IPS-11a (cell line): ENCODE measurements around the gene TBL2.
A peak's percentile ranks its signal among the peaks of the same experiment; 100 is the strongest.
"Not testable (repeated sequence)": the region's sequence is repeated elsewhere in the genome, so short reads cannot be mapped to it uniquely, and the experiment has no call there.

Source experiments
- H3K4me3 ChIP-seq: one replicate; pipeline ENCODE4 v1.5.1; 2013; ENCODE audit warnings: low read depth, low read length, control low read depth

Gene TBL2

GRCh38 chr7:73537051-73537450 lies 41.3 kb downstream of the TBL2 start:
- no peak overlapping the region for H3K4me3 ChIP-seq

DNA sequence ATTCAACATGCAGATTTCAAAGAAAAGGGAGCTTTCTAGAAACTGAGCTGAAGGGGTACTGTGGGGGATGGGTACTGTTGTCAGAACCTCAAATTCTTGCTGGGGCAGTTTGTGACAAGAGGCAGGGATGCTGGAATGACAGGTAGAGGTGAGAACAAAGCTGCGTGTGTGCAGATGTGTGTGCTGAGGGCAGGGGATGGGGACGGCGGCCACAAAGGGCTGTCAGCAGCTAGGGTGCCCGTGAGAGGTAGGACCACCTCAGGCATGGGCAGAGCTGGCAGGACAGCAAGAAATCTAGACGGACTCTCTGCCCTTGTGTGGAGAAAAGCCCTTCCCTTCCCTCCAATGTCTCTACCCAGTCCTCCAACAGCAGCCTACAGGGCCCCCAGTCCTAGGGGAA lies 41.9 kb downstream of the TBL2 start:
- no peak overlapping the region for H3K4me3 ChIP-seq

DNA sequence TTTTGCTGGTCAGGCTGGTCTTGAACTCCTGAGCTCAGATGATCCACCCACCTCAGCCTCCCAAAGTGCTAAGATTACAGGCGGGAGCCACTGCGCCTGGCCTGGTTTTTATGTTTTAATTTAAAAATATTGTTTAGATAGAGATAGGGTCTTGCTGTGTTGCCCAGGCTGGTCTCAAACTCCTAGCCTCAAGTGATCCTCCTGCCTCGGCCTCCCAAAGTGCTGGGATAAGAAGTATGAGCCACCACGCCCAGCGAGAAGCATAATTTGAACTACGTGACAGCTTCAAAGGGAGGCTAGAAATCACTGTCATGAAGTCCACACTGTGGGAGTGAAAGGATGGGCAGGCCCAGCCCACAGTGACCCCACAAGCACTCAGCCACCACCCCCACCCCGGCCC lies 42.5 kb downstream of the TBL2 start:
- not testable (repeated sequence) for H3K4me3 ChIP-seq

GRCh38 chr7:73533742-73534141 lies 44.6 kb downstream of the TBL2 start:
- H3K4me3 ChIP-seq = no peak overlapping the region

- no peak overlapping the region for H3K4me3 ChIP-seq
These were observed 46.2 kb downstream of the TBL2 start for GRCh38 chr7:73532224-73532623.

GRCh38 chr7:73530800-73531199 lies 47.6 kb downstream of the TBL2 start:
- no peak overlapping the region for H3K4me3 ChIP-seq

DNA sequence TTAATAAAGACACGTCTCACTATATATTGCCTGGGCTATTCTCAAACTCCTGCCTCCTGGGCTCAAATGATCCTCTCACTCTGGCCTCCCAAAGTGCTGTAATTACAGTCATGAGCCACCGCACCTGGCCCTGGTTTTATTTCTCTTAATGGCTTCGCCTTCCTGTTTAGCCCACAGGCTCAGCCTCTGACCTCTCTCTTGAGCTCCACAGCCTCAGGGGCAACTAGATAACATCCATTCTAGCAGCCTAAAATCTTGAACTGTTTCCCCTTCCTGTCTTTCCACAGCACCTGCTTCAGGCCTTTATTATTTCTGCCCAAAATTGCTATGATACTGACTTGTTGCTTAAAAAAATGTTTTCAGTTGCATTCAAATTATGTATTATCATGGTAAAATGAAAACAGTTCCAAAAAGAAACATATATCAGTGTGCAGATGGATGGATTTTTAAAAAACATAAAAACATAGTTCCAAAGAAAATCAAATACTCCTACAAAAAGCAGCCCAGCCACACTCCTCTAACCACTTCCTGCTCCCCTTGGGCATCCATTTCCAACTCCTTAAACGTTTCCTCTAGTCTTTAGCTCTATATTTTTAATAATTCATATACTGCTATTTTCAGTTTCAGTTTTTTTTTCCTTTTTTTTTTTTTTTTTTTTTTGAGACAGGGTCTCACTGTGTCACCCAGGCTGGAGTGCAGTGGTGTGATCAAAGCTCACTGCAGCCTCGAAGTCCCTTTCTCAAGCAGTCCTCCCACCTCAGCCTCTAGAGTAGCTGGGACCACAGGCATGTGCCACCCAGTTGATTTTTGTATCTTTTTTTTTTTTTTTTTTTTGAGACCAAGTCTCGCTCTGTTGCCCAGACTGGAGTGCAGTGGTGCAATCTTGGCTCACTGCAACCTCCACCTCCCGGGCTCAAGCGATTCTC lies 51.2 kb downstream of the TBL2 start:
- no peak overlapping the region for H3K4me3 ChIP-seq

DNA sequence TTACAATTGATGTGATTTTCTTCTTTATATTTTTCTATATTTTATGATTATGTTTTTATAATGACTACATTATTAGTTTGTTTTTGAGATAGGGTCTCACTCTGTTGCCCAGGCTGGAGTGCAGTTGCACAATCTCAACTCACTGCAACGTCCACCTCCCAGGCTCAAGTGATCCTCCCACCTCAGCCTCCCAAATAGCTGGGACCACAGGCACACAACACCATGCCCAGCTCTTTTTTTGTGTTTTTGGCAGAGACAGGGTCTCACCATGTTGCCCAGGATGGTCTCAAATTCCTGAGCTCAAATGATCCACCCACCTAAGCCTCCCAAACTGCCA lies 52.3 kb downstream of the TBL2 start:
- not testable (repeated sequence) for H3K4me3 ChIP-seq

DNA sequence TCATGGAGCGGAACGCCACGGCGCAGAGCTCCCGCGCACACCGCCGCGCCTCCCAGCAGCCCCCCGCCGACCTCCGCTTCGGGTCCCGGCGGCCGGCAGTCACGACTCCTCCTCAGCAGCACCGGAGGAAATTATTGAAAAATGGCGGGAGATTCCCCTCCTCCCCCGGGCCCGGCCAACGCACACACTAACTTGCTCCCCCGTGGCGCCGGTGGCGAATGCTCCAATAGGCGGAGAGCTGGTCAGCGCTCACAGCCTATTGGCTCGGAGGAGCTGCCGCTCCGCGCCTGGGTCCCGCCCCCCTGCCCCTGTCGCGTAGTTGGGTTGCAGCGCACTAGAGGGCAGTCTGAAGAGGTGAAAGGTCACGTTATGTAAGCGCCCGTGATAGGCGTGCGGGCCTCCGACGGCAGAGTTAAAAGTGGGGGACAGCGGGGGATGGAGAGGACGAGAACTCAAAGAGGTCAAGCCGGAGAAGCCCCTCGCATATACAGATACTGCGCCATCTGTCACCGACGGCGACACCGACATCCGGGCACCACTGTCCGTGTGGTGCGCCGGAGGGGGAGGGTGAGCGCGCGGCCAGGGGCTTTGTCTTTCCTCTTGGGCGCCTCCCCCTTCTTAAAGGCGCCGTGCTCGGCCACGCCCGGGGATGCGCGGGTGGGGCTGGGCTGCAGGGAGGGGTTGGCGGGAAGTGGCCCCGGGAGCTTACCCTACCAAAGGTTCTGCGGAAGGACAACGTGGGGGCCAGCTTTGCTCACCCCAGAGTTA lies 56.1 kb downstream of the TBL2 start, which contains the start of gene BAZ1B:
TSS of gene BAZ1B (minus strand) at position 189 of the 768 bp plus-strand sequence. CDS start 360 bp downstream, outside the sequence.
- H3K4me3 ChIP-seq = peak within 1 kb of the TSS; percentile 72

GRCh38 chr7:73521636-73522104 lies 56.7 kb downstream of the TBL2 start:
- peak overlapping the region; percentile 72 for H3K4me3 ChIP-seq

DNA sequence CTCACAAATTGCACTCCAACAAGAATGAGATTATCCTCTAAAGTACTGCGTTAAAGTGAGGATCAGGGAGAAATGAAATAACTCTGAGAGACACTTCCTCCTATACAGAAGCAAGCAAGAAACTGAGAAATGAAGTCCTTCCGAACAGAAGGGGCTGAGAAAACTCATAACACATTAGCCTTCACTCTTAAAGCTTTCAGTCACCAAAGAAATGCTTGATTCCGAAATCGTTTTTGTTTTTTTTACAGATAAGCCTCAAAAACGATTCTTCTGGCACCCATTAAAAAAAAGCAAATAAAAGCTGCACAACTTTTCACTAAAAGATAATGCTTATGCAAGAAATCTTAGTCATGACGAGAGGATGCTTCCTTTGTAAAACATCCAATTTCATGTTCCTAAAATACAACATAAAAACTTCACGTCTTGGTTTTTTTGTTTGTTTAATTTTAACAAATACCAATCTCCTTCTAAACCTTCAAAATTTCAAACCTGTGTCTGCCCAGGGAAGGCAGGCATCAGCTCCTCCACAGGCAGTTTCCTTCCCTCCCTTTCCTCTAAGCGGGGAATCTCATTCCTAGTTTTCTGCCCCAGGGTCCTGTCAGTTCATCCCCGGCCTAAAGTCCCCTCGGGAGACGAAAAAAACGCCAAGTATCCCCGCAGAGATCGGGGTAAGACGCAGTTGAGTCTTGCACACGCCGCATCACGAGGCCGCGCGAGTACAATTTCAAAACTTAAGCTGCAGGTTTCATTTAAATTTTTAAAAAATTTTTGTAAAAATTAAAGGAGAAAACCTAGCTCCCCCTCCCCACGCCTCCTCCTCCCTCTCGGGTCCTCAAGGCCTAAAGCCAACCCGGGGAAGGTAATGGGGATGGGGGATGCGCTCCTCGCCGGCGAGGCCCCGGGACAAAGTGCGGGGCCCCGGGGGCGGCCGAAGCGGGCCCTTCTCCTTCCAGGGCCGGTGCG lies 57.4 kb downstream of the TBL2 start:
- H3K4me3 ChIP-seq = peak overlapping the region; percentile 72

DNA sequence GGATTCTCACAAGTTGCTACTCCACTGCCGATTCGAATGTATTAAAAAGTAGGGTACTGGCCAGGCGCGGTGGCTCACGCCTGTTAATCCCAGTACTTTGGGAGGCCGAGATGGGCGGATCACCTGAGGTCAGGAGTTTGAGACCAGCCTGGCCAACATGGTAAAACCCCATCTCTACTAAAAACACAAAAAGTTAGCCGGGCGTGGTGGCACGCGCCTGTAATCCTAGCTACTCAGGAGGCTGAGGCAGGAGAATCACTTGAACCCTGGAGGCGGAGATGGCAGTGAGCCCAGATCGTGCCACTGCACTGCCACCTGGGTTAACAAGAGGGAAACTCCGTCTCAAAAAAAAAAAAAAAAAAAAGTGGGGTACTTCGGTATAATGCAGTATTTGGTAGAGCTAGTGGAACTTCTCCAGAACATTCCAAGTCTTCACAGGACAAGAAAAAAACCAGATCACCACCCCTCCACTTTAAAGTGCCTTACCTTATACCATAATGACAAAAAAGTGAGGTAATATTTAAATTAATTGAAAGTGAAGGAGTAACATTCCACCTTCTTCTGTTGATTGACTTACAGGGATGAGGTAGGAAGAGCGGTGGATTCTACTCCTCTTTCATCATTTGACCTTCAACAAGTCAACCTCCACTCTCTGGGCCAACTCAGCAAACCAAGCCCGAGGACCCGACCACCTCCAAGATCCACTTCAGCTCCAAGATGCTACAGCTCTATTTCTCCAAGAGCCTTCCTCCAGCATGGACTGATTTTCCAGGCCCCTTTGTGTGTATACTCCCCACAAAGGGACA lies 58.3 kb downstream of the TBL2 start:
- peak overlapping the region; percentile 72 for H3K4me3 ChIP-seq

DNA sequence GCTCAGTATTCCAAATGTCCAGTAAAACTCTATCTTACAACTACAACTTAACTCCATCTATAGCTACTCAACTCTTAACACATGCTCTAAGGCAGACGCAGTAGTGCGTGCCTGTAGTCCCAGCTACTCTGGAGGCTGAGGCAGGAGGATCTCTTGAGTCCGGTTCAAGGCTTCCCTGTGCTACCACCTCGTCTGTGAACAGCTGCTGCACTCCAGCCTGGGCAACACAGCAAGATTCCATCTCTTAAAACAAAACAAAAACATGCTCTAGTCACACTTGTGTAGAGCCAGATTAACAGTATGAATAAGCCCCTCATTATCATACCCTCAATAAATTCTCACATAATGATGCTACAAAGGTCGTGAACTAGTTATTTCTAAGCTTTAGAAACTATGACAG lies 59.9 kb downstream of the TBL2 start:
- no peak overlapping the region for H3K4me3 ChIP-seq
